ENCODE results near the gene DYRK2. TPM values are rescaled to one million over a fixed set of nuclear protein-coding genes. Genes with fewer than 3 reads are reported as not detected.
A peak's percentile ranks its signal among the peaks of the same experiment; 100 is the strongest.

The DYRK2 gene
- total RNA-seq, 6 experiments from 2014 or later, result 30.4 to 40.1 (median 31.6) TPM

DNA sequence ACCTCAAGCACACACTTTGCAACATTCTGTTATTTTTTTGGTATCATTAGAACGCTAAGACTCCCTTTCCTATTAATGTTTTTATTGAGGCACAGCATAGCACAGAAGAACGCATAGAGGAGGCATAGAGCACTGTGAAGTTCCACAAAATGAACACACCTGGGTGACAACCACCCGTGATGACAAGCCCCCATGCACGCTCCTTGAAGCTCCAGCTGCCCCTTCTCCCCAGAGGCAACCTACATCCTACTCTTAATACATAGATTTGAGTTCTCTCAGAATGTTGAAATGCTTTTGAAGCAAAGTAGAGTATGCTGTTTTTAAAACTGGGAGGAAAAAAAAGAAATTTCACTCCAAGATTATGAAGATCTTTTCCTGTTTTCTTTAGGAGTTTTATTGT is 55.5 kb downstream of the DYRK2 start:
- H3K27ac Mint-ChIP-seq, result no peak overlapping the region
- H3K9me3 Mint-ChIP-seq, result no peaks in the 10 kb centered on the region
- H3K4me1 Mint-ChIP-seq (ENCODE audit: low read depth), result peaks cover 76% of the 10 kb centered on the region
- DNase-seq, result no peak
- H3K27me3 Mint-ChIP-seq (ENCODE audit: insufficient read depth), result no peaks in the 10 kb centered on the region; the same call in 1 of the 2 replicates
- peaks cover 5% of the 10 kb centered on the region; the same call in 1 of the 2 replicates for H3K36me3 Mint-ChIP-seq (ENCODE audit: low read depth)
- H3K4me3 Mint-ChIP-seq, result no peak overlapping the region
- TF ChIP-seq, protein P1, sequence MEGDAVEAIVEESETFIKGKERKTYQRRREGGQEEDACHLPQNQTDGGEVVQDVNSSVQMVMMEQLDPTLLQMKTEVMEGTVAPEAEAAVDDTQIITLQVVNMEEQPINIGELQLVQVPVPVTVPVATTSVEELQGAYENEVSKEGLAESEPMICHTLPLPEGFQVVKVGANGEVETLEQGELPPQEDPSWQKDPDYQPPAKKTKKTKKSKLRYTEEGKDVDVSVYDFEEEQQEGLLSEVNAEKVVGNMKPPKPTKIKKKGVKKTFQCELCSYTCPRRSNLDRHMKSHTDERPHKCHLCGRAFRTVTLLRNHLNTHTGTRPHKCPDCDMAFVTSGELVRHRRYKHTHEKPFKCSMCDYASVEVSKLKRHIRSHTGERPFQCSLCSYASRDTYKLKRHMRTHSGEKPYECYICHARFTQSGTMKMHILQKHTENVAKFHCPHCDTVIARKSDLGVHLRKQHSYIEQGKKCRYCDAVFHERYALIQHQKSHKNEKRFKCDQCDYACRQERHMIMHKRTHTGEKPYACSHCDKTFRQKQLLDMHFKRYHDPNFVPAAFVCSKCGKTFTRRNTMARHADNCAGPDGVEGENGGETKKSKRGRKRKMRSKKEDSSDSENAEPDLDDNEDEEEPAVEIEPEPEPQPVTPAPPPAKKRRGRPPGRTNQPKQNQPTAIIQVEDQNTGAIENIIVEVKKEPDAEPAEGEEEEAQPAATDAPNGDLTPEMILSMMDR (IDR thresholded peaks at IDR 0.05), result no peak

DNA sequence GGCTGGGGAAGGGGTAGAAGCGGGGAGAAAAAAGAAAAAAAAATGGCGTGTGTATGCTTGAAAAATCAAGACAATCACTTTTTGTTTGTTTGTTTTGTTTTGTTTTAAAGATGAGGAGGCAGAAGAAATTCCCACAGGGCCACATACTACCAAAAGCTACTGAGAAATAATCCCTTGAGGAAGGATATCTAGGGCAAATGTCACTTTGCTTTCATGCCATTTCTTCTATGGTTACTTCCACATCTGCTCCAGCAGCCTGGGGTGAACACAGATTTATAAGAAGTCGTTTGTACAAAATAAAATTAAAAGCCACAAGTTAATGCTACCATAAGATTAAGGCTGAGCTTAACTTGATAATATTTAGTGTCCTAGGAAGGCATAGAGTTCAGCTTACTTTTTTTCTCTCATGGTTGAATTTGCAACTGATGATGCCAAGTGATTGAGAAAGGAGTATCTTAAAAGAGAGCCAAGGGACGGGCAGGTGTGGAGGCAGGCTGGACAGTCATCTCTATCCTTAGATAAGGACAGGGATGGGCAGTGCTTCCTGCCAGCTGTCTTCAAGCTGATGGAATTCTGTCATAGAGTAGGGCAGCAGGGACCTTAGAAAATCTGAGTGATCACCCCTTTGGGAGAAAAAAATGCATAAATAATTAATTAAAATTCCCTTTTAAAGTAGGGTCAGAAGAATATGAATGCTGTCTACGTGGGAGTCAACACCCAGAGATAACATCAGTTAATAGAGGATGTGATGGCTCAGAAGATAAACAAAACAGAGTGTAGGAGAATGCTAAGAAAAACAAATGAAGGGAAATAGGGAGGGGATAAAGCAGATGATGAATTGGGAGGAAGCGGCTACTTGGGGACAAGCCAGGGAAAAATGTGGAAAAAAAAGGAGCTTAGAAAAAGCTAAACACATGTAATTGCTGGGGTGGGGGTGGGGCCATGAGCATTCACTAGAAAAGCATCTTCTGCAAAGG is 57.1 kb downstream of the DYRK2 start:
- Mint-ChIP-seq H3K4me1 (ENCODE audit: low read depth) (peaks cover 71% of the 10 kb centered on the region), H3K27ac (peak overlapping the region; percentile 76)

DNA sequence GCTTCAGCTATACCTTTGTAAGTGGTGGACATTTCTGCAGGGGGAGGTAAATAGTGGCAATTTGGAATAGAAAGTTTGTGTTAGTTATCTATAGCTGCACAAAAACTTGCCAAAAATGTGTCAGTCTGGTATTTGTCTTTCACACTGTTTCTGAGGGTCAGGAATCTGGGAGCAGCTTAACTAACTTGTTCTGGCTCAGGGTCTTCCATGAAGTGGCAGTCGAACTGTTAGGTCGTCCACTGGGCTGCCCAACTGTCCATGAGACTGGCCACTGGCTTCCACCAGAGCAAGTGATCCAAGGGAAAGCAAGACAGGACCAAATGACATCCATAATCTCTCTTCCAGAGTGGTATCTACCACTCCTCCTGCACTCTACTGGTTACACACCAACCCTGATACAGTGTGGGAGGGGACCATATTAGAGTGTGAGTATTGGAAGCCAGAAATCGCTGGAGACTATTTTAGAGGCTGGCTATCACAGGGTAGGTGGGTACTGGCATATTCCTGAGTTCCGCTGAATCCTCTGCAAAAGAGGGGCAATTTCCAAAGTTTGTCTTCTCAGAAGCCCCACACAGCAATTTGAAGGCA is 60.9 kb downstream of the DYRK2 start:
- Mint-ChIP-seq H3K36me3 (ENCODE audit: low read depth) (peaks cover 4% of the 10 kb centered on the region; the same call in 1 of the 2 replicates), H3K4me3 (no peak overlapping the region), H3K4me1 (ENCODE audit: low read depth) (peaks cover 62% of the 10 kb centered on the region), H3K27me3 (ENCODE audit: insufficient read depth) (no peaks in the 10 kb centered on the region), H3K9me3 (no peaks in the 10 kb centered on the region), H3K27ac (no peak overlapping the region)
- TF ChIP-seq, protein P1 (IDR thresholded peaks at IDR 0.05), result no peak
- DNase-seq, result no peak

More for the DNA sequence above, 57.1 kb downstream of the DYRK2 start:
- TF ChIP-seq, protein P1 (IDR thresholded peaks at IDR 0.05), result no peak
- Mint-ChIP-seq H3K4me3 (peak overlapping the region; percentile 48), H3K36me3 (ENCODE audit: low read depth) (peaks cover 5% of the 10 kb centered on the region; the same call in 1 of the 2 replicates), H3K9me3 (no peaks in the 10 kb centered on the region), H3K27me3 (ENCODE audit: insufficient read depth) (no peaks in the 10 kb centered on the region)
- DNase-seq, result peak; percentile 87

DNA sequence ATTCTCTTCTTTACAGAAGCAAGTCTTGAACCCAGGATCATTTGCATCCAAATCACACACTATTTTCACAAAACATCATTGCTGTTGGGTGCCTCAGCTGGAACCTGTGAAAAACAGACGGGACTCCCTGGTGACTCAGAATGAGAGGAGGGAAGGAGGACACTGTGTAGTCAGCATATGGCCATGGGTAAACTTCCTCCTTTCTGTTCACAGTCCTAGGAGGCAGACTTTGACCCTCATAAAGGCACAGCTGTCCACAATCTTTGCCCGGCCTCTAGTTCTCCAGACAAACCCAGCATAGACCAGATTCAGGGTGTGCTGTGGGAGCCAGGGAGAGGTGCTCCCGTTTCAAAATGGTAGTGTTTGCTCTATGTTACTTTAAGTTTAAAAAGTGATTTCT is 62.0 kb downstream of the DYRK2 start:
- Mint-ChIP-seq H3K4me3 (peak overlapping the region; percentile 5; the same call in 1 of the 2 replicates), H3K27ac (peak overlapping the region; percentile 73), H3K36me3 (ENCODE audit: low read depth) (peaks cover 4% of the 10 kb centered on the region; the same call in 1 of the 2 replicates), H3K4me1 (ENCODE audit: low read depth) (peaks cover 62% of the 10 kb centered on the region), H3K27me3 (ENCODE audit: insufficient read depth) (no peaks in the 10 kb centered on the region), H3K9me3 (no peaks in the 10 kb centered on the region)
- peak; percentile 44 for DNase-seq
- TF ChIP-seq, protein P1 (IDR thresholded peaks at IDR 0.05), result no peak

DNA sequence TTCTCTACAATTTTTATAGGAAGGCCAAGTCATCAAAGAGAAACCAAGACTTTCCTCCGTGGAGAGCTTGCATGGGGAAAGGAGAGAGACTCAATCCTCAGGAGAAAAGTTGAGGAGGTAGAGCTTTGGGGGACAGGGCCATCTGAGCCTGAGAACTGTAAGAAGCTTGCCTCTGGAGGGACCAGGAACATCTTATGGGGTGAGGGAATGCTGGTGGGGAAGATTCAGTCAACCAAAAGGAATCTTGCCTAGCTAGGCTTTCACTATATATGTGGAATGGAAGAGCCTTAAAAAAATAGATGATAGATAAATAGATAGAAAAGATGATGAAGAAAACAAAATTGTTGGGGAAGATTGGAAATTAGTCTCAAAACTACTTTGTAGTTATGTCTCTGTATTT is 63.5 kb downstream of the DYRK2 start:
- TF ChIP-seq, protein P1 (IDR thresholded peaks at IDR 0.05), result no peak
- H3K27me3 Mint-ChIP-seq (ENCODE audit: insufficient read depth), result no peaks in the 10 kb centered on the region
- DNase-seq, result no peak
- peaks cover 4% of the 10 kb centered on the region; the same call in 1 of the 2 replicates for H3K36me3 Mint-ChIP-seq (ENCODE audit: low read depth)
- H3K4me1 Mint-ChIP-seq (ENCODE audit: low read depth), result peaks cover 63% of the 10 kb centered on the region
- no peaks in the 10 kb centered on the region for H3K9me3 Mint-ChIP-seq
- no peak overlapping the region for H3K4me3 Mint-ChIP-seq
- no peak overlapping the region for H3K27ac Mint-ChIP-seq
